Transverse colon (tissue), 3 donors: Measurements from ENCODE around the gene ORM2.

Source experiments
- CTCF ChIP-seq, 5 experiments: fragments of 200-600 bp in 3 of 5; fragments of 450-650 bp in 2 of 5; sonication (generic) in 3 of 5; IDR thresholded peaks; 1 replicate in 2 of 5; 2 replicates in 3 of 5; pipeline ENCODE4 v1.5.1; 2016 to 2017; ENCODE audit warnings: antibody characterized with exemption in 5 of 5, inconsistent platforms in 3 of 5, mild to moderate bottlenecking in 2 of 5, moderate library complexity in 1 of 5
- EP300 ChIP-seq: sonication (generic); formaldehyde crosslinking; IDR thresholded peaks from one replicate; pipeline ENCODE4 v1.6.1; 2017; ENCODE audit warnings: antibody characterized with exemption, low read depth
- POLR2A ChIP-seq: fragments of 450-650 bp; IDR thresholded peaks from one replicate; pipeline ENCODE4 v1.6.1; 2016; ENCODE audit warnings: antibody characterized with exemption, mild to moderate bottlenecking, moderate library complexity

DNA sequence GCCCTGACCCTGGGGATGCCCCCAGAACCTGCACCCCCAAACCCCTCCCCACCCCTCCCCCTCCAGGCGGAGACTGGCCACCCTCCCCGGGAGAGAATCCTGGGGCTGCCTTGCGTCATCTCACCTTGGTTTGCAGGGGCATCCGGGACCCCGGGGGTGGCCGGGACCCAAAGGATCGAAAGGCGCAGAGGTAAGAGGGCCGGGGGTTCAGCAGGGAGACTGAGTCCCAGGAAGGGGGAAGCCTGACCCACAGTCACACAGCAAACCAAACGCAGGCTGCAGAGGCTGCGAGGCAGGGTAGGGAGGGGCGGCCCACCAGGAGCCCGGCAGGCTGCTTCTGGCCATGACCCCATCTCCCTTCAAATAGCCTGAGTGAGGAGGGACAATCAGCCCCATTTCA is 40.6 kb upstream of the ORM2 start:
- TF ChIP-seq EP300 (no peak), CTCF (IDR thresholded peaks at IDR 0.05) (no peak), POLR2A (no peak)
